Immature natural killer cell (primary cell): ENCODE data around the gene OR7A5. TPM values are rescaled to one million over a fixed set of nuclear protein-coding genes. Genes with fewer than 3 reads are reported as not detected.

ENCODE experiments used
- DNase-seq, 3 donors: peaks; one replicate each; pipeline ENCODE4 v3.0.0; 2022; ENCODE audit warnings: mixed read lengths in 1 of 3
- H3K27ac Mint-ChIP-seq, 6 donors: one replicate each; pipeline ENCODE4 v1.8.0; 2020; ENCODE audit warnings: mixed read lengths in 6 of 6, mild to moderate bottlenecking in 5 of 6, inconsistent platforms in 4 of 6, moderate library complexity in 3 of 6
- H3K27me3 Mint-ChIP-seq, 3 donors: one replicate each; pipeline ENCODE4 v1.8.0; 2020 to 2021; ENCODE audit warnings: low read depth in 3 of 3, mild to moderate bottlenecking in 3 of 3, mixed read lengths in 3 of 3, moderate library complexity in 3 of 3, inconsistent platforms in 1 of 3
- H3K36me3 Mint-ChIP-seq, 3 donors: one replicate each; pipeline ENCODE4 v1.8.0; 2020; ENCODE audit warnings: mixed read lengths in 3 of 3, inconsistent platforms in 2 of 3, mild to moderate bottlenecking in 2 of 3
- H3K4me1 Mint-ChIP-seq, 2 donors: one replicate each; pipeline ENCODE4 v1.8.0; 2020; ENCODE audit warnings: inconsistent platforms in 2 of 2, mild to moderate bottlenecking in 2 of 2, mixed read lengths in 2 of 2, moderate library complexity in 1 of 2
- H3K4me3 Mint-ChIP-seq, 5 donors: one replicate each; pipeline ENCODE4 v1.8.0; 2020; ENCODE audit warnings: mild to moderate bottlenecking in 5 of 5, mixed read lengths in 5 of 5, inconsistent platforms in 3 of 5, moderate library complexity in 3 of 5
- H3K9me3 Mint-ChIP-seq, 6 donors: one replicate each; pipeline ENCODE4 v1.8.0; 2020; ENCODE audit warnings: mild to moderate bottlenecking in 6 of 6, mixed read lengths in 6 of 6, inconsistent platforms in 4 of 6, moderate library complexity in 3 of 6
- polyA plus RNA-seq, 3 donors: library from polyadenylated mRNA; unstranded; fragments of 300-500 nt; fragmentation: Illumina TruSeq; gene quantifications; one replicate each; pipeline ENCODE4 v1.2.3, GENCODE V29; 2021

Gene OR7A5
- polyA plus RNA-seq = not detected

GRCh38 chr19:14835011-14835410 lies at the start of gene OR7A5, which contains the start of gene OR7C1:
TSS of gene OR7A5 (minus strand) at chr19:14835185. CDS start at chr19:14828241, 6,944 bp downstream.
TSS of gene OR7C1 (minus strand) at chr19:14835185. CDS start at chr19:14800136, 35,049 bp downstream.
- Mint-ChIP-seq H3K4me1 (no peaks in the 10 kb centered on the region), H3K9me3 (no peaks in the 10 kb centered on the region), H3K27ac (no peak within 1 kb of the TSS), H3K27me3 (peaks cover 0 to 8% (median 6%) of the 10 kb centered on the region in 3 donors), H3K4me3 (no peak within 1 kb of the TSS), H3K36me3 (no peaks in the 10 kb centered on the region)
- DNase-seq = no peak

GRCh38 chr19:14871619-14872230 lies 36.7 kb upstream of the OR7A5 start:
- Mint-ChIP-seq H3K4me3 (no peak overlapping the region), H3K27ac (no peak overlapping the region), H3K4me1 (no peaks in the 10 kb centered on the region), H3K36me3 (no peaks in the 10 kb centered on the region), H3K9me3 (no peaks in the 10 kb centered on the region), H3K27me3 (peaks cover 3 to 16% (median 11%) of the 10 kb centered on the region in 3 donors)
- DNase-seq = no peak

GRCh38 chr19:14868497-14868896 lies 33.5 kb upstream of the OR7A5 start:
- Mint-ChIP-seq H3K27ac (no peak overlapping the region), H3K9me3 (no peaks in the 10 kb centered on the region), H3K4me1 (no peaks in the 10 kb centered on the region), H3K27me3 (peaks cover 3 to 12% (median 5%) of the 10 kb centered on the region in 3 donors), H3K36me3 (no peaks in the 10 kb centered on the region), H3K4me3 (no peak overlapping the region)
- DNase-seq = no peak

- Mint-ChIP-seq H3K4me3 (no peak within 1 kb of the TSS), H3K9me3 (no peaks in the 10 kb centered on the region), H3K27ac (no peak within 1 kb of the TSS), H3K27me3 (peaks cover 0 to 10% (median 3%) of the 10 kb centered on the region in 3 donors), H3K36me3 (no peaks in the 10 kb centered on the region), H3K4me1 (no peaks in the 10 kb centered on the region)
- no peak for DNase-seq
These were observed 13.8 kb upstream of the OR7A5 start, which contains the start of gene OR7A10 for GRCh38 chr19:14848822-14849221. TSS of gene OR7A10 (minus strand) at chr19:14848922. CDS start at chr19:14841877, 7,045 bp downstream.

GRCh38 chr19:14843578-14843977 lies 8.6 kb upstream of the OR7A5 start:
- H3K4me3 Mint-ChIP-seq = no peak overlapping the region
- no peaks in the 10 kb centered on the region for H3K36me3 Mint-ChIP-seq
- no peak overlapping the region for H3K27ac Mint-ChIP-seq
- no peaks in the 10 kb centered on the region for H3K9me3 Mint-ChIP-seq
- H3K27me3 Mint-ChIP-seq = peaks cover 0 to 20% (median 1%) of the 10 kb centered on the region in 3 donors
- DNase-seq = no peak
- no peaks in the 10 kb centered on the region for H3K4me1 Mint-ChIP-seq

GRCh38 chr19:14843169-14843568 lies 8.2 kb upstream of the OR7A5 start:
- H3K4me3 Mint-ChIP-seq = no peak overlapping the region
- H3K27ac Mint-ChIP-seq = no peak overlapping the region
- no peaks in the 10 kb centered on the region for H3K4me1 Mint-ChIP-seq
- peaks cover 0 to 20% (median 1%) of the 10 kb centered on the region in 3 donors for H3K27me3 Mint-ChIP-seq
- no peak for DNase-seq
- H3K36me3 Mint-ChIP-seq = no peaks in the 10 kb centered on the region
- no peaks in the 10 kb centered on the region for H3K9me3 Mint-ChIP-seq

- Mint-ChIP-seq H3K9me3 (no peaks in the 10 kb centered on the region), H3K4me3 (no peak overlapping the region), H3K27me3 (peaks cover 0 to 21% (median 5%) of the 10 kb centered on the region in 3 donors), H3K27ac (no peak overlapping the region), H3K4me1 (no peaks in the 10 kb centered on the region), H3K36me3 (no peaks in the 10 kb centered on the region)
- no peak for DNase-seq
These were observed 5.2 kb upstream of the OR7A5 start for GRCh38 chr19:14840206-14840605.

- Mint-ChIP-seq H3K27ac (no peak overlapping the region), H3K4me3 (no peak overlapping the region), H3K4me1 (no peaks in the 10 kb centered on the region), H3K27me3 (peaks cover 0 to 10% (median 6%) of the 10 kb centered on the region in 3 donors), H3K36me3 (no peaks in the 10 kb centered on the region), H3K9me3 (no peaks in the 10 kb centered on the region)
- no peak for DNase-seq
These were observed 2.4 kb upstream of the OR7A5 start for GRCh38 chr19:14837391-14837790.

GRCh38 chr19:14830702-14831101 lies 4.3 kb downstream of the OR7A5 start:
- Mint-ChIP-seq H3K27me3 (peaks cover 3 to 11% (median 6%) of the 10 kb centered on the region in 3 donors), H3K36me3 (no peaks in the 10 kb centered on the region), H3K4me1 (no peaks in the 10 kb centered on the region), H3K4me3 (no peak overlapping the region), H3K9me3 (no peaks in the 10 kb centered on the region), H3K27ac (no peak overlapping the region)
- no peak for DNase-seq

GRCh38 chr19:14826006-14826405 lies 9.0 kb downstream of the OR7A5 start:
- Mint-ChIP-seq H3K27ac (no peak overlapping the region), H3K36me3 (no peaks in the 10 kb centered on the region), H3K4me3 (no peak overlapping the region), H3K27me3 (peaks cover 5 to 25% (median 5%) of the 10 kb centered on the region in 3 donors), H3K9me3 (no peaks in the 10 kb centered on the region), H3K4me1 (no peaks in the 10 kb centered on the region)
- no peak for DNase-seq

GRCh38 chr19:14821937-14822336 lies 13.0 kb downstream of the OR7A5 start:
- no peak overlapping the region for H3K4me3 Mint-ChIP-seq
- DNase-seq = no peak
- no peaks in the 10 kb centered on the region for H3K36me3 Mint-ChIP-seq
- peaks cover 4 to 28% (median 11%) of the 10 kb centered on the region in 3 donors for H3K27me3 Mint-ChIP-seq
- H3K4me1 Mint-ChIP-seq = no peaks in the 10 kb centered on the region
- peaks cover 0 to 3% (median 0%) of the 10 kb centered on the region in 6 donors for H3K9me3 Mint-ChIP-seq
- H3K27ac Mint-ChIP-seq = no peak overlapping the region

- Mint-ChIP-seq H3K36me3 (no peaks in the 10 kb centered on the region), H3K27ac (no peak overlapping the region), H3K27me3 (peaks cover 2 to 14% (median 6%) of the 10 kb centered on the region in 3 donors), H3K9me3 (peaks cover 0 to 3% (median 0%) of the 10 kb centered on the region in 6 donors), H3K4me1 (no peaks in the 10 kb centered on the region), H3K4me3 (no peak overlapping the region)
- no peak for DNase-seq
These were observed 16.4 kb downstream of the OR7A5 start for GRCh38 chr19:14818588-14818987.

GRCh38 chr19:14817052-14817451 lies 17.9 kb downstream of the OR7A5 start:
- Mint-ChIP-seq H3K4me1 (no peaks in the 10 kb centered on the region), H3K36me3 (no peaks in the 10 kb centered on the region), H3K27me3 (peaks cover 2 to 10% (median 6%) of the 10 kb centered on the region in 3 donors), H3K27ac (no peak overlapping the region), H3K4me3 (no peak overlapping the region), H3K9me3 (peaks cover 0 to 3% (median 0%) of the 10 kb centered on the region in 6 donors)
- DNase-seq = no peak

- DNase-seq = no peak
- no peak overlapping the region for H3K27ac Mint-ChIP-seq
- H3K4me1 Mint-ChIP-seq = no peaks in the 10 kb centered on the region
- no peaks in the 10 kb centered on the region for H3K9me3 Mint-ChIP-seq
- no peaks in the 10 kb centered on the region for H3K36me3 Mint-ChIP-seq
- peaks cover 2 to 9% (median 2%) of the 10 kb centered on the region in 3 donors for H3K27me3 Mint-ChIP-seq
- no peak overlapping the region for H3K4me3 Mint-ChIP-seq
These were observed 19.9 kb downstream of the OR7A5 start for GRCh38 chr19:14814982-14815652.
